Pancreas (tissue), 10 donors: ENCODE measurements around the gene ITGAD. TPM values are rescaled to one million over a fixed set of nuclear protein-coding genes. Genes with fewer than 3 reads are reported as not detected.

Experiments
- ATAC-seq, 4 donors: fragments of 200-7000 bp; cut with Tn5 transposase; one replicate each; pipeline versions ENCODE4 v1.8.0 to v1.9.1; 2020; ENCODE audit warnings: mild to moderate bottlenecking in 4 of 4, moderate library complexity in 4 of 4
- DNase-seq, 6 donors: peaks; one replicate each; pipeline ENCODE4 v3.0.0-alpha.2; 2020
- FAIRE-seq: peaks from 2 replicates; lab custom pipeline; 2012; peaks lifted over from hg19 to GRCh38; lab: Jason Lieb, UNC
- H3K27ac ChIP-seq, 4 donors: fragments of 200-600 bp; sonication (generic); 1 replicate in 3 of 4; 2 replicates in 1 of 4; pipeline versions ENCODE4 v1.5.0 to v1.8.0; 2020
- H3K27me3 ChIP-seq, 4 donors: fragments of 200-600 bp; one replicate each; pipeline ENCODE4 v1.8.0; 2021
- H3K36me3 ChIP-seq, 3 donors: fragments of 200-600 bp; sonication (generic) in 1 of 3; one replicate each; pipeline versions ENCODE4 v1.5.0 to v1.8.0; 2020 to 2021
- H3K4me1 ChIP-seq, 3 donors: fragments of 200-600 bp; one replicate each; pipeline ENCODE4 v1.8.0; 2021
- H3K4me3 ChIP-seq, 4 donors: fragments of 200-600 bp; sonication (generic) in 2 of 4; one replicate each; pipeline versions ENCODE4 v1.5.0 to v1.8.0; 2020 to 2021
- H3K9me3 ChIP-seq, 4 donors: fragments of 200-600 bp; one replicate each; pipeline ENCODE4 v1.8.0; 2021
- WGBS, 2 donors: extraction: QIAGEN DNeasy Blood & Tissue Kit; methylation state at CpG; one replicate each; pipeline ENCODE4 v1.1.7; 2013; 5-methylcytosine and 5-hydroxymethylcytosine counted together
- intact Hi-C, 3 donors: fragments of 100-400 bp; cut with DNase I; formaldehyde crosslinking; loops; one replicate each; pipeline versions ENCODE4 v1.11.1 to v1.14.2; 2022
- polyA plus RNA-seq, 2 donors: library from polyadenylated mRNA; stranded (reverse); fragments of 200-250 nt; gene quantifications; one replicate each; pipeline ENCODE4 v1.2.3, GENCODE V29; 2013
- total RNA-seq, 6 donors: library from RNA; stranded (reverse); fragmentation: NEBNext Ultra II Directional in 4 of 6; extraction: Animal tissue kit (Norgen Biotek cat#: 25700) in 4 of 6; gene quantifications; one replicate each; pipeline versions ENCODE4 v1.2.1 to v1.2.4, GENCODE V29; 2021 to 2023
- TF ChIP-seq, protein P1 (sequence below), 4 donors: fragments of 200-600 bp; sonication (generic) in 3 of 4; IDR thresholded peaks; one replicate each; pipeline versions ENCODE4 v1.5.0 to v1.8.0; 2021; ENCODE audit warnings: antibody characterized with exemption in 4 of 4
- donor health status: healthy with polysubstance abuse.
- donor health status: DM: no; HTN: no; CAD: no; lungs with moderate emphysema.
- donor health status: DM: no; HTN: no; CAD: no.
- donor health status: control.
- donor health status: control.
- donor health status: Bipolar disorder and iron deficiency.
- donor health status: DM: yes; HTN: yes; CAD: no.
- donor health status: DM: no; HTN: no; CAD: no.
- donor health status: DM: no; HTN: no; CAD: no.
- donor health status: DM: yes; HTN: yes; CAD: no.

ITGAD gene
- total and polyA plus RNA-seq, 8 donors: 0.06 to 0.31 TPM; not detected in 6

DNA sequence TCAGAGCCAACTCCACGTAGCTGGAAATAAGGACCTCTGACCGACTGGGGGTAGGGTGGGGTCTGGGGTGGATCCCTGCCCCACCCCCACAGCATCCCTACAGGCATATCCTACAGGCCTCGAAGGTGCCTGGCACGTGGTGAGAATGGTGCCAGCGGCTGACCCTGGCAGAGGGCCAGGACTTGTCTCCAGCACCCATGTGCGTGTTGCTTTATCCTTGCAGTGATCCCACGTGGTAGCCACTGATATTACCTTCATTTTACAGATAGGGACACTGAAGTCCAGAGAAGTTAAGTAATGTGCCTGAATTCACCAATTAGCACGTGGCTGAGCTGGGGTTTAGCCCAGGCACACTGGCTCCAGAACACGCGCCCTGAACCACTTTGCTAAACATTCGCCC is 8.3 kb downstream of the ITGAD start:
- TF ChIP-seq, protein P1, sequence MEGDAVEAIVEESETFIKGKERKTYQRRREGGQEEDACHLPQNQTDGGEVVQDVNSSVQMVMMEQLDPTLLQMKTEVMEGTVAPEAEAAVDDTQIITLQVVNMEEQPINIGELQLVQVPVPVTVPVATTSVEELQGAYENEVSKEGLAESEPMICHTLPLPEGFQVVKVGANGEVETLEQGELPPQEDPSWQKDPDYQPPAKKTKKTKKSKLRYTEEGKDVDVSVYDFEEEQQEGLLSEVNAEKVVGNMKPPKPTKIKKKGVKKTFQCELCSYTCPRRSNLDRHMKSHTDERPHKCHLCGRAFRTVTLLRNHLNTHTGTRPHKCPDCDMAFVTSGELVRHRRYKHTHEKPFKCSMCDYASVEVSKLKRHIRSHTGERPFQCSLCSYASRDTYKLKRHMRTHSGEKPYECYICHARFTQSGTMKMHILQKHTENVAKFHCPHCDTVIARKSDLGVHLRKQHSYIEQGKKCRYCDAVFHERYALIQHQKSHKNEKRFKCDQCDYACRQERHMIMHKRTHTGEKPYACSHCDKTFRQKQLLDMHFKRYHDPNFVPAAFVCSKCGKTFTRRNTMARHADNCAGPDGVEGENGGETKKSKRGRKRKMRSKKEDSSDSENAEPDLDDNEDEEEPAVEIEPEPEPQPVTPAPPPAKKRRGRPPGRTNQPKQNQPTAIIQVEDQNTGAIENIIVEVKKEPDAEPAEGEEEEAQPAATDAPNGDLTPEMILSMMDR (IDR thresholded peaks at IDR 0.05): no peak
- Histone ChIP-seq H3K27me3 (no peaks in the 10 kb centered on the region), H3K36me3 (no peaks in the 10 kb centered on the region), H3K27ac (no peak overlapping the region), H3K4me1 (no peaks in the 10 kb centered on the region), H3K9me3 (no peaks in the 10 kb centered on the region), H3K4me3 (no peak overlapping the region)
- no peak for DNase-seq
- ATAC-seq: no peak
- intact Hi-C loops: no loop called here
- WGBS, 2 donors: 68 to 71% methylated on average over 11 of the region's 11 CpGs
- FAIRE-seq: no peak

GRCh38 chr16:31402687-31403086 is 9.6 kb downstream of the ITGAD start:
- Histone ChIP-seq H3K27me3 (no peaks in the 10 kb centered on the region), H3K27ac (no peak overlapping the region), H3K36me3 (no peaks in the 10 kb centered on the region), H3K4me1 (no peaks in the 10 kb centered on the region), H3K4me3 (no peak overlapping the region), H3K9me3 (no peaks in the 10 kb centered on the region)
- TF ChIP-seq, protein P1 (IDR thresholded peaks at IDR 0.05): no peak
- WGBS, 2 donors: 92% methylated on average over 1 of the region's 1 CpG
- FAIRE-seq: no peak
- DNase-seq: no peak
- no peak for ATAC-seq
- intact Hi-C loops: no loop called here

DNA sequence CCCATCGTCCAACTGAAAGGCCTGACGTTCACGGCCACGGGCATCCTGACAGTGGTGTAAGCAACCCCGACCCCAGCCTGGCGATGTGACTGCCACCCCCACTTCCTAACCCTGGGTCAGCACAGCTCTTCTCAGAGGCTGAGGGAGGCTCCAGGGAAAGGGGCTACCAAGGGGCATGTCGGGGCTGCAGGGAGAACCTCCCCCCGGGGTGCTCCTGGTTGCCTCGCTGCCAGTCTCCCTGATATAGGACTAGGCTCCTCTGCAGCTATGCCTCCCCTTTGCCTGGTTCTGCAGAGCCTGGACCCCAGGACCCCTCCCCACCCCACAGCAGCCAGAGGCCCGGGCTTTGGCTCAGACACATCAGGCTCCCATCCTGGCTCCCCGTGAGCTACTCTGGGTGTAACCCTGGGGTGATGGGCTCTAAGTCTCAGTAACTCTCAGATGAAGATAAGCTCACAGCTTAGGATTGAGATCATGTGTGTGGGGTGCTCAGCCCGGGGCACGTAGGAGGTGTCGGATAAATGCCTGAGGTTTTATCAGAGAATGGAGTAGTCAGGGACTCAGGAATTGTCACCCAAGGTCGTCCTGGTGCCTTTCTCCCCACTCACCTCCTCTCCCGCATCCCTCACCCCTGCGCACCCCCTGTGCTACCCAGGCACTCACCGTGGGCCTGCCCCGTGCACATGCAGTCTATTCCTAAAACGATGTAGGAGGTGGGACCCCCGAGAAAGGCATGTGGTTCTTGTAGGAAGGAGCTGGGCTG is 10.6 kb downstream of the ITGAD start:
- TF ChIP-seq, protein P1 (IDR thresholded peaks at IDR 0.05): no peak

GRCh38 chr16:31404353-31405064 is 11.4 kb downstream of the ITGAD start:
- WGBS, 2 donors: 65 to 73% methylated on average over 9 of the region's 9 CpGs
- ATAC-seq: peak in 1 of 4 donors; percentile 30
- TF ChIP-seq, protein P1 (IDR thresholded peaks at IDR 0.05): no peak
- Histone ChIP-seq H3K36me3 (no peaks in the 10 kb centered on the region), H3K27me3 (no peaks in the 10 kb centered on the region), H3K4me1 (no peaks in the 10 kb centered on the region), H3K4me3 (no peak overlapping the region), H3K27ac (no peak overlapping the region), H3K9me3 (no peaks in the 10 kb centered on the region)
- DNase-seq: no peak
- intact Hi-C loops: no loop called here
- no peak for FAIRE-seq

More for the DNA sequence above, 10.6 kb downstream of the ITGAD start:
- H3K27ac ChIP-seq: no peak overlapping the region
- H3K36me3 ChIP-seq: no peaks in the 10 kb centered on the region
- WGBS, 2 donors: 68 to 73% methylated on average over 21 of the region's 21 CpGs
- FAIRE-seq (no peak), DNase-seq (no peak), ATAC-seq (no peak)
- H3K4me3 ChIP-seq: no peak overlapping the region
- H3K9me3 ChIP-seq: no peaks in the 10 kb centered on the region
- intact Hi-C loops: no loop called here
- no peaks in the 10 kb centered on the region for H3K4me1 ChIP-seq
- H3K27me3 ChIP-seq: no peaks in the 10 kb centered on the region

- Histone ChIP-seq H3K9me3 (no peaks in the 10 kb centered on the region), H3K27me3 (no peaks in the 10 kb centered on the region), H3K36me3 (no peaks in the 10 kb centered on the region), H3K4me1 (no peaks in the 10 kb centered on the region), H3K4me3 (no peak overlapping the region), H3K27ac (no peak overlapping the region)
- intact Hi-C loops: no loop called here
- ATAC-seq (no peak), FAIRE-seq (no peak), DNase-seq (no peak)
- TF ChIP-seq, protein P1 (IDR thresholded peaks at IDR 0.05): no peak
- WGBS, 2 donors: 75 to 82% methylated on average over 8 of the region's 8 CpGs
Observed at GRCh38 chr16:31407406-31407805, 14.3 kb downstream of the ITGAD start.
